Psoas muscle (tissue), 8 donors: ENCODE data around the gene RUVBL2. TPM values are rescaled to one million over a fixed set of nuclear protein-coding genes. Genes with fewer than 3 reads are reported as not detected.
A peak's percentile ranks its signal among the peaks of the same experiment; 100 is the strongest.

ENCODE experiments used
- ATAC-seq, 4 donors: fragments of 200-7000 bp; cut with Tn5 transposase; one replicate each; pipeline ENCODE4 v1.9.1; 2020; ENCODE audit warnings: moderate library complexity in 3 of 4, mild to moderate bottlenecking in 2 of 4
- DNase-seq, 2 donors: peaks; one replicate each; pipeline ENCODE4 v3.0.0-alpha.2; 2020
- H3K27ac ChIP-seq: fragments of 200-600 bp; one replicate; pipeline ENCODE4 v1.8.0; 2022
- H3K27me3 ChIP-seq, 3 donors: fragments of 200-600 bp in 1 of 3; one replicate each; pipeline versions ENCODE4 v1.6.1 to v1.8.0; 2013 to 2022; ENCODE audit warnings: low read length in 2 of 3, mild to moderate bottlenecking in 2 of 3, moderate library complexity in 1 of 3; ENCODE audit not compliant: insufficient read depth in 3 of 3
- H3K36me3 ChIP-seq, 2 donors: fragments of 200-600 bp in 1 of 2; one replicate each; pipeline versions ENCODE4 v1.6.1 to v1.8.0; 2013 to 2022; ENCODE audit warnings: low read depth in 1 of 2, mild to moderate bottlenecking in 1 of 2, moderate library complexity in 1 of 2; ENCODE audit not compliant: insufficient read depth in 1 of 2
- H3K4me1 ChIP-seq: fragments of 200-600 bp; one replicate; pipeline ENCODE4 v1.8.0; 2022
- H3K4me3 ChIP-seq: fragments of 200-600 bp; one replicate; pipeline ENCODE4 v1.8.0; 2022; ENCODE audit warnings: mild to moderate bottlenecking
- H3K9me3 ChIP-seq: fragments of 200-600 bp; one replicate; pipeline ENCODE4 v1.8.0; 2022
- WGBS, 3 donors: extraction: QIAGEN DNeasy Blood & Tissue Kit; methylation state at CpG; one replicate each; pipeline versions ENCODE4 v1.1.6 to v1.1.7; 2013; 5-methylcytosine and 5-hydroxymethylcytosine counted together
- intact Hi-C, 2 donors: fragments of 100-400 bp; cut with DNase I; formaldehyde crosslinking; loops; one replicate each; pipeline versions ENCODE4 v1.11.0 to v1.14.2; 2022
- polyA plus RNA-seq, 3 donors: library from polyadenylated mRNA; stranded (reverse); fragments of 200-250 nt; gene quantifications; one replicate each; pipeline ENCODE4 v1.2.3, GENCODE V29; 2013
- total RNA-seq, 4 donors: library from RNA; stranded (reverse); fragmentation: NEBNext Ultra II Directional in 2 of 4; extraction: Animal tissue kit (Norgen Biotek cat#: 25700) in 2 of 4; gene quantifications; one replicate each; pipeline versions ENCODE4 v1.2.1 to v1.2.4, GENCODE V29; 2021 to 2023
- TF ChIP-seq, protein P1 (sequence below): fragments of 200-600 bp; IDR thresholded peaks from one replicate; pipeline ENCODE4 v1.8.0; 2022; ENCODE audit warnings: antibody characterized with exemption
- donor health status: healthy with polysubstance abuse.
- donor health status: DM: no; HTN: no; CAD: no; lungs with moderate emphysema.
- donor health status: Bipolar disorder and iron deficiency.
- donor health status: healthy.
- donor health status: DM: yes; HTN: yes; CAD: no.
- donor health status: DM: no; HTN: no; CAD: no.
- donor health status: DM: no; HTN: no; CAD: no.
- donor health status: DM: yes; HTN: yes; CAD: no.

The RUVBL2 gene
- total and polyA plus RNA-seq, 7 donors, result 61.1 to 87.4 (median 76.5) TPM

DNA sequence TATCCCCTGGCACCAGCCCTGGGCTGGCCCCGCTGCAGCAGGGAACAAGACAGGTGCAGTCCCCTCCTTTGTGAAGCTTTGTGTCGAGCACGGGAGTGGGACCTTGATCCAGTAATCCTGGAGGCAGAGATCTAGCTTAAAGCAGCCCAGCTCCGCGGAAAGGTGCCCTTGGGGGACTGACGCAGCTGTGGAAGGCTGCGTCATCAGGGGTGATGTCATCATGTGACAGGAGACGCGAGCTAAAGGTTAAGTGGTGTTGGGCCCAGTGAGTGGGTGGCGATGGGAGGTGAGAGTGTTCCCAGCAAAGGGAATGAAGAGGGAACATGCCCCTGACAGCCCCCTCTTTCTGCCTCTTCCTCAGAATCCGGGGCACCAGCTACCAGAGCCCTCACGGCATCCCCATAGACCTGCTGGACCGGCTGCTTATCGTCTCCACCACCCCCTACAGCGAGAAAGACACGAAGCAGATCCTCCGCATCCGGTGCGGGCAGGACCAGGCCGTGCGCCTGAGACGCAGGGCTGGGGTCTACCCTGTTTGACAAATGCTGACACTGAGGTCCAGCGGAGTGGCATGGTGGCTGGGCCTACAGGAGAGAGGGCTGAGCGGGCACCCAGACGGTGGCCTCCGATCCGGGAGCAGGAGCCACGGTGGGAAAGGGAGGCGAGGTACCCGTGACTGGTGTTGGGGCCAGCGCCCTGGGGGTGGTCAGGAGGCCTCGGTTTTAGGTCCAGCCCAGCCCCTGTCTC is 20.6 kb downstream of the RUVBL2 start:
- Histone ChIP-seq H3K27ac (no peak overlapping the region), H3K4me3 (no peak overlapping the region), H3K9me3 (no peaks in the 10 kb centered on the region), H3K4me1 (peaks cover 7% of the 10 kb centered on the region), H3K36me3 (peaks cover 17 to 62% of the 10 kb centered on the region in 2 donors), H3K27me3 (no peaks in the 10 kb centered on the region)
- TF ChIP-seq, protein P1, sequence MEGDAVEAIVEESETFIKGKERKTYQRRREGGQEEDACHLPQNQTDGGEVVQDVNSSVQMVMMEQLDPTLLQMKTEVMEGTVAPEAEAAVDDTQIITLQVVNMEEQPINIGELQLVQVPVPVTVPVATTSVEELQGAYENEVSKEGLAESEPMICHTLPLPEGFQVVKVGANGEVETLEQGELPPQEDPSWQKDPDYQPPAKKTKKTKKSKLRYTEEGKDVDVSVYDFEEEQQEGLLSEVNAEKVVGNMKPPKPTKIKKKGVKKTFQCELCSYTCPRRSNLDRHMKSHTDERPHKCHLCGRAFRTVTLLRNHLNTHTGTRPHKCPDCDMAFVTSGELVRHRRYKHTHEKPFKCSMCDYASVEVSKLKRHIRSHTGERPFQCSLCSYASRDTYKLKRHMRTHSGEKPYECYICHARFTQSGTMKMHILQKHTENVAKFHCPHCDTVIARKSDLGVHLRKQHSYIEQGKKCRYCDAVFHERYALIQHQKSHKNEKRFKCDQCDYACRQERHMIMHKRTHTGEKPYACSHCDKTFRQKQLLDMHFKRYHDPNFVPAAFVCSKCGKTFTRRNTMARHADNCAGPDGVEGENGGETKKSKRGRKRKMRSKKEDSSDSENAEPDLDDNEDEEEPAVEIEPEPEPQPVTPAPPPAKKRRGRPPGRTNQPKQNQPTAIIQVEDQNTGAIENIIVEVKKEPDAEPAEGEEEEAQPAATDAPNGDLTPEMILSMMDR, result no peak
- DNase-seq (no peak), ATAC-seq (no peak)
- intact Hi-C loops, result loop anchor here in 1 of 2 donors (5.0 kb wide), 1 partner anchor 43 kb away; the partner anchor contains the start of gene CGB7
- 88 to 92% (median 90%) methylated on average over 32 of the region's 32 CpGs for WGBS, 3 donors

DNA sequence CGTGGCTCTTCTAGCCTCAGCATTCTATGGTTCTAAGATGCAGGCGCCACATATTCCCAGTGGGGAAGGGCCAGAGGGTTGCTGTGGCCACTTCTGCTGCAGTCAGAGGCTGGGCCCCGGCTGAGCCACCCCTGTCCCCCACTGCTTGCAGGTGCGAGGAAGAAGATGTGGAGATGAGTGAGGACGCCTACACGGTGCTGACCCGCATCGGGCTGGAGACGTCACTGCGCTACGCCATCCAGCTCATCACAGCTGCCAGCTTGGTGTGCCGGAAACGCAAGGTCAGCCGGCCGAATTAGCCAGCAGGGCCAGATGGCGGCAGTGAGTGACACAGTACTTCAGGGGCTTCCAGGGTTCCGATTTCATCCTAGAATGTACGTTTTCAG is 21.2 kb downstream of the RUVBL2 start:
- Histone ChIP-seq H3K4me3 (no peak overlapping the region), H3K27ac (no peak overlapping the region), H3K9me3 (no peaks in the 10 kb centered on the region), H3K36me3 (peaks cover 17 to 57% of the 10 kb centered on the region in 2 donors), H3K27me3 (no peaks in the 10 kb centered on the region), H3K4me1 (peaks cover 7% of the 10 kb centered on the region)
- ATAC-seq (no peak), DNase-seq (no peak)
- WGBS, 3 donors, result 90 to 95% (median 91%) methylated on average over 18 of the region's 18 CpGs
- intact Hi-C loops, result loop anchor here in 1 of 2 donors (5.0 kb wide), 1 partner anchor 42 kb away; the partner anchor contains the start of gene CGB7
- TF ChIP-seq, protein P1, result no peak

DNA sequence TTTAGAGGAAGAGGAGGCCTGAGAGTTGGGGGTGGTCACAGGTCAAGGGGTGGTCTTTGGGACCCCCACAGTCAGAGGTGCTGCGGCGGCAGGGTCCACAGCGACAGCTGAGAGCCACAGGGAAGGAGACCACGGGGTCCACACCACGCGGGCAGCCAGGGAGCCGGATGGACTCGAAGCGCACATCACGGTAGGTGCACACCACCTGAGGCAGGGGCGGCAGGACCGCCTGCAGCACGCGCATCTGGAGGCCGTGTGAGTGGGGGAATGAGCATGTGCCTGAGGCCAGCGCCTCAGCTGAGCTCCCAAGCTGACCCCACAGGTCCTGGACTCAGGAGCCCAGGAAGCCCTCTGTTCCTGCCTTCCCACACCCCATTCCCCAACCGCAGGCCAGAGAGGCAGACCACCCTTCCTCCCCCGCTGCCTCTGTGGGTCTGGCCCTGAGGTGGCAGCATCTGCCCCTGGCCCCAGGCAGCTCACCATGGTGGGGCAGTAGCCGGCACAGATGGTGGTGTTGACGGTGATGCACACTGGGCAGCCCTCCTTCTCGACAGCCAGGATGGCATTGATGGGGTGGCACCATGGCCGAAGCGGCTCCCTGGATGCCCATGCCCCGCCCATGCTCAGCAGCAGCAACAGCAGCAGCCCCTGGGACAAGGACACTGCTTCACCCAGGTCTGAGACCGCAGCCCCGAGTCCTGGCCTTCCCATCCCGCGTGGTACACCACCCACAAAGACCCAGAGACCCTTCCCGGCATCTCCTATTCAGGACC is 22.6 kb downstream of the RUVBL2 start:
- TF ChIP-seq, protein P1, result no peak

DNA sequence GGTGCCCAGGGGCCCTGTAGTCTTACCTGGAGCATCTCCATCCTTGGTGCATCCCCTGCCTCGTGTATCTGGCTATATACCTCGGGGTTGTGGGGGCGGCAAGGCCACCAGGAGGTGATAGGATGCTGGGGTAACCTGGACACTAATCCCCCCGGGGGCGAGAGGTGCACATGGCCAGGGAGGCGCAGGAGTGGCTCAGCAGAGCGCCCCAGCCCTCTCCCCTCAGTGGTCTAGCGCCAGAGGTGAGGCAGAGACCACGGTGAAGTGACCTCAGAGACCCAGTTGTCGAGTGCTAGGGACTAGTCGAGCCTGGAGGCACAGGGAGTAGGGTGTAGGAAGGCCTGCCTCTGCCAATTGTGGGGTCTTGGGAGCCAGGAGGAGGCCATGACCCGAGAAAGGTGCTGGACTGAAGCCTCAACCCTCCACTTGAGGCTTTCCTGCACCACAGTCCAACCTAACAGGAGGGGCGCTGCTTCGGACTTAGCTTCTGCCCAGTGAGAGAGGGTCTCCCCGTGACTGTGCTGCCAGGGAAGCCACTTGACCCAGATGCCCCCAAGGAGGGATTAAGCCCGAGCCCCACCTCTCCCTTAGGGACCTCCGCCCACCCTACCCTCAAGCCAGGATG is 23.5 kb downstream of the RUVBL2 start, which contains the start of gene LHB:
Gene LHB, minus strand, starts transcription at position 51 of the 625 bp plus-strand sequence. Its CDS starts 10 bp downstream, at position 41.
- 67 to 69% (median 67%) methylated on average over 16 to 17 of the region's 17 CpGs for WGBS, 3 donors
- TF ChIP-seq, protein P1, result no peak
- H3K9me3 ChIP-seq, result no peaks in the 10 kb centered on the region
- ATAC-seq (no peak), DNase-seq (no peak)
- no peaks in the 10 kb centered on the region for H3K27me3 ChIP-seq
- intact Hi-C loops, result no loop called here
- no peak within 1 kb of the TSS for H3K27ac ChIP-seq
- peaks cover 7% of the 10 kb centered on the region for H3K4me1 ChIP-seq
- peak within 1 kb of the TSS; percentile 66 for H3K4me3 ChIP-seq
- H3K36me3 ChIP-seq, result peaks cover 12 to 34% of the 10 kb centered on the region in 2 donors

More for the DNA sequence above, 22.6 kb downstream of the RUVBL2 start:
- Histone ChIP-seq H3K36me3 (peaks cover 12 to 43% of the 10 kb centered on the region in 2 donors), H3K9me3 (no peaks in the 10 kb centered on the region), H3K4me3 (no peak overlapping the region), H3K4me1 (peaks cover 7% of the 10 kb centered on the region), H3K27ac (no peak overlapping the region), H3K27me3 (no peaks in the 10 kb centered on the region)
- intact Hi-C loops, result no loop called here
- no peak for ATAC-seq
- no peak for DNase-seq
- 90 to 96% (median 94%) methylated on average over 23 to 26 of the region's 29 CpGs for WGBS, 3 donors
